T-cell (primary cell): Measurements from ENCODE around the gene RHOF. TPM values are rescaled to one million over a fixed set of nuclear protein-coding genes. Genes with fewer than 3 reads are reported as not detected.
A peak's percentile ranks its signal among the peaks of the same experiment; 100 is the strongest.

ENCODE experiments used
- ATAC-seq, 4 experiments: fragments of 200-7000 bp in 3 of 4; fragments of 150-1000 bp in 1 of 4; cut with Tn5 transposase; replicated peaks in 1 of 4; 1 replicate in 3 of 4; 2 replicates in 1 of 4; pipeline ENCODE4 v1.10.0; 2021; ENCODE audit warnings: moderate library complexity in 3 of 4, mild to moderate bottlenecking in 2 of 4, moderate number of reproducible peaks in 1 of 4
- CTCF ChIA-PET, 2 donors: fragments of 300-600 bp; sonication (Branson Sonifier 250); formaldehyde crosslinking; loops; one replicate each; lab custom pipeline; 2022; ENCODE audit warnings: antibody characterized with exemption in 2 of 2; lab: Charles Lee
- POLR2A ChIA-PET, 2 donors: fragments of 300-600 bp; sonication (Branson Sonifier 250); formaldehyde crosslinking; loops; one replicate each; lab custom pipeline; 2022; ENCODE audit warnings: antibody characterized with exemption in 2 of 2; lab: Charles Lee
- DNase-seq, 35 experiments: peaks; one replicate each; pipeline versions ENCODE4 v3.0.0 to v3.0.0-alpha.2; 2013 to 2023
- H3K27ac ChIP-seq: one replicate; pipeline ENCODE4 v1.5.1; 2013; ENCODE audit warnings: low read length
- H3K27me3 ChIP-seq, 2 experiments: replicated peaks in 1 of 2; 1 replicate in 1 of 2; 2 replicates in 1 of 2; pipeline versions ENCODE4 v1.6.1 to v1.7.0; 2013; ENCODE audit warnings: low read length in 1 of 2, mixed read lengths in 1 of 2; ENCODE audit not compliant: control insufficient read depth in 2 of 2, insufficient read depth in 2 of 2; ENCODE audit errors: extremely low read depth in 1 of 2
- H3K36me3 ChIP-seq, 2 donors: 1 replicate in 1 of 2; 2 replicates in 1 of 2; pipeline versions ENCODE4 v1.6.1 to v1.7.0; 2013; ENCODE audit warnings: low read length in 1 of 2; ENCODE audit not compliant: control insufficient read depth in 2 of 2, insufficient read depth in 1 of 2; ENCODE audit errors: extremely low read depth in 1 of 2
- H3K4me1 ChIP-seq, 2 experiments: 1 replicate in 1 of 2; 2 replicates in 1 of 2; pipeline versions ENCODE4 v1.6.1 to v1.7.0; 2013; ENCODE audit warnings: low read length in 2 of 2, mixed read lengths in 1 of 2; ENCODE audit not compliant: insufficient read depth in 2 of 2, control insufficient read depth in 1 of 2; ENCODE audit errors: extremely low read depth in 1 of 2
- H3K4me3 ChIP-seq, 2 donors: 1 replicate in 1 of 2; 2 replicates in 1 of 2; pipeline versions ENCODE4 v1.5.1 to v1.7.0; 2013; ENCODE audit warnings: mild to moderate bottlenecking in 2 of 2, low read length in 1 of 2, moderate library complexity in 1 of 2; ENCODE audit not compliant: control insufficient read depth in 1 of 2; ENCODE audit errors: extremely low read depth in 1 of 2
- H3K9me3 ChIP-seq: 2 replicates; pipeline ENCODE4 v1.7.0; 2013
- H3K27ac Mint-ChIP-seq, 2 donors: one replicate each; pipeline ENCODE4 v1.8.0; 2020 to 2021; ENCODE audit warnings: mild to moderate bottlenecking in 2 of 2, mixed read lengths in 2 of 2
- H3K27me3 Mint-ChIP-seq, 2 donors: one replicate each; pipeline ENCODE4 v1.8.0; 2021 to 2022; ENCODE audit warnings: mixed read lengths in 2 of 2
- H3K36me3 Mint-ChIP-seq: one replicate; pipeline ENCODE4 v1.8.0; 2021; ENCODE audit warnings: mixed read lengths
- H3K4me1 Mint-ChIP-seq, 3 donors: one replicate each; pipeline ENCODE4 v1.8.0; 2020 to 2022; ENCODE audit warnings: mixed read lengths in 3 of 3, mild to moderate bottlenecking in 1 of 3
- H3K4me3 Mint-ChIP-seq, 3 donors: one replicate each; pipeline ENCODE4 v1.8.0; 2020 to 2022; ENCODE audit warnings: mild to moderate bottlenecking in 3 of 3, mixed read lengths in 3 of 3, moderate library complexity in 3 of 3
- H3K9me3 Mint-ChIP-seq, 3 donors: one replicate each; pipeline ENCODE4 v1.8.0; 2020 to 2022; ENCODE audit warnings: mixed read lengths in 3 of 3
- WGBS: methylation state at CpG from one replicate; pipeline ENCODE4 v1.1.5; 2013; ENCODE audit warnings: missing lambda C conversion rate; ENCODE audit not compliant: insufficient coverage; 5-methylcytosine and 5-hydroxymethylcytosine counted together
- total RNA-seq, 35 experiments: library from RNA in 6 of 35; stranded (reverse) in 6 of 35; fragments of 120-200 nt in 1 of 35; gene quantifications; one replicate each; pipeline versions ENCODE4 v1.2.1 to v1.2.4 and lab custom pipeline; 2013 to 2026

Gene RHOF
- total RNA-seq, 5 donors from 2014 or later (not counting 1 experiment from before 2014, with no cell fraction given), result 137 to 158 (median 145) TPM

GRCh38 chr12:121800694-121801594 lies 7.5 kb upstream of the RHOF start:
- H3K27me3 Mint-ChIP-seq, result no peaks in the 10 kb centered on the region
- ChIA-PET POLR2A (interaction anchor here in 1 of 2 donors (0.6 to 2.0 kb wide), 4 partner anchors 11 to 425 kb away, joined by 3 to 11 read pairs (median 4); no protein-coding TSS in a partner anchor), CTCF (interaction anchor here (0.7 to 13.1 kb wide), 5 partner anchors 5 to 248 kb away, joined by 3 to 344 read pairs (median 6); partner anchors contain the start of gene RHOF (in 1 of the 2))
- peaks cover 29 to 46% (median 38%) of the 10 kb centered on the region in 3 donors for H3K4me1 Mint-ChIP-seq
- Histone ChIP-seq H3K9me3 (no peaks in the 10 kb centered on the region), H3K4me3 (peak overlapping the region; percentile 92 to 97), H3K27me3 (no peaks in the 10 kb centered on the region), H3K36me3 (peaks cover 3 to 30% of the 10 kb centered on the region in 2 donors), H3K27ac (peak overlapping the region; percentile 96), H3K4me1 (peaks cover 16 to 51% of the 10 kb centered on the region in 2 experiments)
- no peaks in the 10 kb centered on the region for H3K9me3 Mint-ChIP-seq
- peaks cover 23% of the 10 kb centered on the region for H3K36me3 Mint-ChIP-seq
- peak; percentile 59 to 80 (median 73) for DNase-seq
- peak in 3 of 4 experiments; percentile 6 to 10 (median 9) for ATAC-seq
- under 1% methylated on average over 74 of the region's 86 CpGs for WGBS
- H3K4me3 Mint-ChIP-seq, result peak overlapping the region; percentile 93 to 98 (median 96)
- H3K27ac Mint-ChIP-seq, result peak overlapping the region; percentile 96 to 98

GRCh38 chr12:121799842-121800693 lies 6.6 kb upstream of the RHOF start:
- H3K4me3 ChIP-seq, result peak overlapping the region; percentile 70 to 73
- H3K27me3 ChIP-seq, result no peaks in the 10 kb centered on the region
- Mint-ChIP-seq H3K27me3 (no peaks in the 10 kb centered on the region), H3K4me1 (peaks cover 35 to 49% (median 40%) of the 10 kb centered on the region in 3 donors), H3K9me3 (no peaks in the 10 kb centered on the region), H3K4me3 (peak overlapping the region; percentile 83 to 88 (median 85)), H3K36me3 (peaks cover 26% of the 10 kb centered on the region), H3K27ac (peak overlapping the region; percentile 89 to 93)
- 0% methylated on average over 72 of the region's 84 CpGs for WGBS
- H3K27ac ChIP-seq, result peak overlapping the region; percentile 76
- peak; percentile 2 to 31 (median 21) for ATAC-seq
- peaks cover 16 to 53% of the 10 kb centered on the region in 2 experiments for H3K4me1 ChIP-seq
- DNase-seq, result peak in 28 of 35 experiments; percentile 38 to 83 (median 58)
- ChIA-PET POLR2A (interaction anchor here in 1 of 2 donors (0.6 kb wide), 1 partner anchor 426 kb away, joined by 3 read pairs; no protein-coding TSS in a partner anchor), CTCF (interaction anchor here in 1 of 2 donors (1.4 to 7.9 kb wide), 4 partner anchors 7 to 114 kb away, joined by 4 to 344 read pairs (median 11); partner anchors contain the start of gene SETD1B)
- no peaks in the 10 kb centered on the region for H3K9me3 ChIP-seq
- peaks cover 6 to 36% of the 10 kb centered on the region in 2 donors for H3K36me3 ChIP-seq

GRCh38 chr12:121799156-121799841 lies 5.8 kb upstream of the RHOF start:
- peak overlapping the region; percentile 89 to 93 for H3K27ac Mint-ChIP-seq
- no peaks in the 10 kb centered on the region for H3K9me3 Mint-ChIP-seq
- Histone ChIP-seq H3K4me3 (peak overlapping the region; percentile 70 to 73), H3K27me3 (no peaks in the 10 kb centered on the region), H3K9me3 (no peaks in the 10 kb centered on the region), H3K27ac (peak overlapping the region; percentile 76), H3K36me3 (peaks cover 6 to 36% of the 10 kb centered on the region in 2 donors), H3K4me1 (peaks cover 20 to 58% of the 10 kb centered on the region in 2 experiments)
- DNase-seq, result peak in 27 of 35 experiments; percentile 42 to 79 (median 60)
- ChIA-PET POLR2A (interaction anchor here (0.5 to 0.7 kb wide), 3 partner anchors 10 to 484 kb away, joined by 3 to 5 read pairs (median 4); no protein-coding TSS in a partner anchor), CTCF (interaction anchor here (1.4 to 7.9 kb wide), 4 partner anchors 8 to 113 kb away, joined by 3 to 344 read pairs (median 4); partner anchors contain the start of gene SETD1B (in 1 of the 2))
- ATAC-seq, result peak in 1 of 4 experiments; percentile 5
- peaks cover 27% of the 10 kb centered on the region for H3K36me3 Mint-ChIP-seq
- WGBS, result 30% methylated on average over 14 of the region's 30 CpGs
- H3K4me1 Mint-ChIP-seq, result peaks cover 42 to 56% (median 48%) of the 10 kb centered on the region in 3 donors
- no peaks in the 10 kb centered on the region for H3K27me3 Mint-ChIP-seq
- H3K4me3 Mint-ChIP-seq, result peak overlapping the region; percentile 83 to 88 (median 85)

- Histone ChIP-seq H3K9me3 (no peaks in the 10 kb centered on the region), H3K4me3 (peak overlapping the region; percentile 15 to 70), H3K36me3 (peaks cover 6 to 36% of the 10 kb centered on the region in 2 donors), H3K4me1 (peaks cover 20 to 63% of the 10 kb centered on the region in 2 experiments), H3K27ac (peak overlapping the region; percentile 43), H3K27me3 (no peaks in the 10 kb centered on the region)
- Mint-ChIP-seq H3K4me3 (peak overlapping the region; percentile 83 to 88 (median 85)), H3K36me3 (peaks cover 27% of the 10 kb centered on the region), H3K4me1 (peaks cover 43 to 60% (median 49%) of the 10 kb centered on the region in 3 donors), H3K9me3 (no peaks in the 10 kb centered on the region), H3K27me3 (no peaks in the 10 kb centered on the region), H3K27ac (peak overlapping the region; percentile 89)
- CTCF ChIA-PET, result interaction anchor here (1.4 to 7.9 kb wide), 4 partner anchors 9 to 113 kb away, joined by 3 to 344 read pairs (median 4); partner anchors contain the start of gene SETD1B (in 1 of the 2)
- peak in 1 of 35 experiments; percentile 21 for DNase-seq
- POLR2A ChIA-PET, result interaction anchor here (0.5 to 0.7 kb wide), 5 partner anchors 9 to 483 kb away, joined by 3 to 13 read pairs (median 5); no protein-coding TSS in a partner anchor
- ATAC-seq, result no peak
- 59% methylated on average over 9 of the region's 10 CpGs for WGBS
Measured at GRCh38 chr12:121798787-121799155, 5.3 kb upstream of the RHOF start.
